ENCODE data around the gene SUN3. TPM values are rescaled to one million over a fixed set of nuclear protein-coding genes. Genes with fewer than 3 reads are reported as not detected.

The SUN3 gene
- total and polyA plus RNA-seq, 7 donors: 0.16 TPM; not detected in 6

DNA sequence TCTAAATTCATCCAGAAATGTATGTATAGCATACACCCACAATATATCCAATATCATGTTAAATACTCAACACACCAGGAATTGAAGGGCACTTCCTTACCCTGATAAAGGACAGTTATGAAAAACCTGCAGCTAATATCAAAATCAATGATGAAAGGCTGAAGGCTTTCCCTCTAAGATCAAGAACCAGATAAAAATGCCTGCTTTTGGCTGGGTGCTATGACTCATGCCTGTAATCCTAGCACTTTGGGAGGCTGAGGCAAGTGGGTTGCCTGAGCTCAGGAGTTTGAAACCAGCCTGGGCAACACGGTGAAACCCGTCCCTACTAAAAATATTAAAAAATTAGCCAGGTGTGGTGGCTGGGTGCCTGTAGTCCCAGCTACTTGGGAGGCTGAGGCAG lies 38.6 kb upstream of the SUN3 start:
- intact Hi-C loops (cut with DNase I): no loop called here
- H3K36me3 ChIP-seq: no peaks in the 10 kb centered on the region
- H3K4me3 ChIP-seq: no peak overlapping the region
- DNase-seq: no peak
- 92 to 97% methylated on average over 2 of the region's 2 CpGs for WGBS, 2 donors
- H3K27me3 ChIP-seq: no peaks in the 10 kb centered on the region
- no peaks in the 10 kb centered on the region for H3K4me1 ChIP-seq
- H3K27ac ChIP-seq: no peak overlapping the region
- peaks cover 0 to 3% (median 0%) of the 10 kb centered on the region in 4 donors for H3K9me3 ChIP-seq
- TF ChIP-seq POLR2AphosphoS5 (IDR thresholded peaks at IDR 0.05) (no peak), EP300 (IDR thresholded peaks at IDR 0.05) (no peak), POLR2A (IDR thresholded peaks at IDR 0.05) (no peak)
- TF ChIP-seq, protein P1, sequence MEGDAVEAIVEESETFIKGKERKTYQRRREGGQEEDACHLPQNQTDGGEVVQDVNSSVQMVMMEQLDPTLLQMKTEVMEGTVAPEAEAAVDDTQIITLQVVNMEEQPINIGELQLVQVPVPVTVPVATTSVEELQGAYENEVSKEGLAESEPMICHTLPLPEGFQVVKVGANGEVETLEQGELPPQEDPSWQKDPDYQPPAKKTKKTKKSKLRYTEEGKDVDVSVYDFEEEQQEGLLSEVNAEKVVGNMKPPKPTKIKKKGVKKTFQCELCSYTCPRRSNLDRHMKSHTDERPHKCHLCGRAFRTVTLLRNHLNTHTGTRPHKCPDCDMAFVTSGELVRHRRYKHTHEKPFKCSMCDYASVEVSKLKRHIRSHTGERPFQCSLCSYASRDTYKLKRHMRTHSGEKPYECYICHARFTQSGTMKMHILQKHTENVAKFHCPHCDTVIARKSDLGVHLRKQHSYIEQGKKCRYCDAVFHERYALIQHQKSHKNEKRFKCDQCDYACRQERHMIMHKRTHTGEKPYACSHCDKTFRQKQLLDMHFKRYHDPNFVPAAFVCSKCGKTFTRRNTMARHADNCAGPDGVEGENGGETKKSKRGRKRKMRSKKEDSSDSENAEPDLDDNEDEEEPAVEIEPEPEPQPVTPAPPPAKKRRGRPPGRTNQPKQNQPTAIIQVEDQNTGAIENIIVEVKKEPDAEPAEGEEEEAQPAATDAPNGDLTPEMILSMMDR (IDR thresholded peaks at IDR 0.05): no peak

DNA sequence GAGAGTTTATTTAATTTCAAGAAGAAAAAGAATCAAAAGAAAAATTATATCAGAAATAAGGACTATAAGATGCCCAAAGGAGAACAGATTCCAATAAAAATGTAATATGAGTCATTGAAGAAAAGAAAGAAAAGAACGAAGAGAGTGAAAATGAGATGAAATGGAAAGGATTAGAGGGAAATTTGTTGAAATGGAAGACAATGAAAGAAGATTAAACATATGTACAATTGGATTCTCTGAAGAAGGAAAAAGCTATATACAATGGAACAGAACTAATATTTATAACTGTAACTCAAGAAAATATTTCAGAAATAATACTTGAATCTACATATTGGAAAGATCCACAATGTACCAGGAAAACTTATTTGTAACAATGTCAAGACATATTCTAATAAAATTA lies 35.1 kb upstream of the SUN3 start:
- 86 to 93% methylated on average over 1 of the region's 1 CpG for WGBS, 2 donors
- no peak for DNase-seq
- H3K36me3 ChIP-seq: no peaks in the 10 kb centered on the region
- intact Hi-C loops (cut with DNase I): no loop called here
- no peak overlapping the region for H3K27ac ChIP-seq
- H3K9me3 ChIP-seq: peaks cover 0 to 3% (median 0%) of the 10 kb centered on the region in 4 donors
- no peak overlapping the region for H3K4me3 ChIP-seq
- H3K27me3 ChIP-seq: no peaks in the 10 kb centered on the region
- H3K4me1 ChIP-seq: no peaks in the 10 kb centered on the region
- TF ChIP-seq EP300 (IDR thresholded peaks at IDR 0.05): no peak
- TF ChIP-seq, protein P1 (IDR thresholded peaks at IDR 0.05): no peak
- TF ChIP-seq POLR2A (IDR thresholded peaks at IDR 0.05): no peak
- TF ChIP-seq POLR2AphosphoS5 (IDR thresholded peaks at IDR 0.05): no peak

DNA sequence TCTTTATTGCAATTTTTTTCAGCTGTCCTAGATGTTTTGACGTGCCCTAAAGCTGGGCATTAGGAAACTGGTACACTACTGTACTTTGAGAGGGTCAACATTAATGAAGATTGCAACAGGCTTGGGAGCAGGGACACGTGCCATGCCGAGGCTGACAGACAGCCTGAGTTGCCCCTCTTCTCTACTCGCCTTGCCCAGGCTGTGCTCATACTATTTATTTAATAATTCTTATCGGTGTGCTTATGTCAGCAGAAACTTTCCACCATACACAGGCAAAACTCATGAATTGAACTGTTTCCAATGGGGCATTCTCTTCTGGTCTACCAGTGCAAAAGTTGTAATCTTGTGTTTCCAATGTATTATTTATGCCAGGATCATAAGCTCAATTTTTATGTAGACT lies 30.8 kb upstream of the SUN3 start:
- intact Hi-C loops (cut with DNase I): no loop called here
- no peak for DNase-seq

DNA sequence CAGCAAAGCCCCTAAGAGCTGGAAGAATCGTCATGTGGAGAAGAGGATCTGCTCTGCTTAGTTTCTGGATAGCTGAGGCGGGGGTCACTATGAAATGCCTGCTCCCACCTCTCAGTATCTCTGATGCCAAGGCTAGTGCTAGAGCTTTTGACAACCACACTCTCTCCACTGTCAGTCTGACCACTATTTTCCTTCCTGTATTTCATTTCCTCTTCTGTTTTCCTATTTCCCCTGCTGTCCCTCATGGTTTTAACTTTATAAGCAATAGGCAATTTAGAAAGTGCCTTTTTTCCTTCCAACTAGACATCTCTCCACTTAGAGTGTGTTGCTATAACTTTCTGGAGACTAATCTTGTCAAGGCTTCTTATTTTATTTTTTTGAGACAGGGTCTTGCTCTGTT lies 30.1 kb upstream of the SUN3 start:
- intact Hi-C loops (cut with DNase I): no loop called here
- Histone ChIP-seq H3K36me3 (no peaks in the 10 kb centered on the region), H3K27me3 (no peaks in the 10 kb centered on the region), H3K4me1 (no peaks in the 10 kb centered on the region), H3K9me3 (peaks cover 0 to 3% (median 0%) of the 10 kb centered on the region in 4 donors), H3K4me3 (no peak overlapping the region), H3K27ac (no peak overlapping the region)
- no peak for DNase-seq
- TF ChIP-seq EP300 (IDR thresholded peaks at IDR 0.05) (no peak), POLR2A (IDR thresholded peaks at IDR 0.05) (no peak), POLR2AphosphoS5 (IDR thresholded peaks at IDR 0.05) (no peak)
- TF ChIP-seq, protein P1 (IDR thresholded peaks at IDR 0.05): no peak
- 70 to 83% methylated on average over 2 of the region's 2 CpGs for WGBS, 2 donors

More for the DNA sequence above, 30.8 kb upstream of the SUN3 start:
- Histone ChIP-seq H3K4me3 (no peak overlapping the region), H3K27ac (no peak overlapping the region), H3K4me1 (no peaks in the 10 kb centered on the region), H3K27me3 (no peaks in the 10 kb centered on the region), H3K9me3 (peaks cover 0 to 3% (median 0%) of the 10 kb centered on the region in 4 donors), H3K36me3 (no peaks in the 10 kb centered on the region)
- WGBS, 2 donors: 93% methylated on average over 5 of the region's 5 CpGs
- TF ChIP-seq, protein P1 (IDR thresholded peaks at IDR 0.05): no peak
- no peak for TF ChIP-seq POLR2A (IDR thresholded peaks at IDR 0.05)
- TF ChIP-seq EP300 (IDR thresholded peaks at IDR 0.05): no peak
- no peak for TF ChIP-seq POLR2AphosphoS5 (IDR thresholded peaks at IDR 0.05)

DNA sequence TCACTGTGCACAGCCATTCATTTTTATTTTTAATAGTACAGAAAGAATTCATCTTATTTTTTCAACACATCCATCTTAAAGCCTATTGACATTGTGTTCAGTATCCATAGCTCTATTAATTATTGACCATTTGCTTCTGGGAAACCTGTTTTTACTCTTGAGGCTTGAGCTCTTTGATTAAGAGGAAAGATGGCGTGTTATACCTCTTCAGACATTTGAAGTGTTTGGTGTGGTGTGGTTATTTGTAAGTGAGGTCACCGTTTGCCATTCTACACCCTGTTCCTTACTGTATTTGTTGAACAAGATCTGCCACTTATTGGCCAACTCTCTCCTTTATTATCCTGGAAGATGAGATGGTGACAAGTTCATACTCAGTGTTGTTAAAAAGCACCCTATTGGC lies 24.8 kb upstream of the SUN3 start:
- H3K36me3 ChIP-seq: no peaks in the 10 kb centered on the region
- no peaks in the 10 kb centered on the region for H3K9me3 ChIP-seq
- no peak for DNase-seq
- no peak overlapping the region for H3K4me3 ChIP-seq
- 76 to 86% methylated on average over 2 of the region's 2 CpGs for WGBS, 2 donors
- H3K27ac ChIP-seq: no peak overlapping the region
- H3K27me3 ChIP-seq: no peaks in the 10 kb centered on the region
- intact Hi-C loops (cut with DNase I): no loop called here
- TF ChIP-seq, protein P1 (IDR thresholded peaks at IDR 0.05): no peak
- TF ChIP-seq POLR2AphosphoS5 (IDR thresholded peaks at IDR 0.05): no peak
- no peak for TF ChIP-seq EP300 (IDR thresholded peaks at IDR 0.05)
- TF ChIP-seq POLR2A (IDR thresholded peaks at IDR 0.05): no peak
- H3K4me1 ChIP-seq: no peaks in the 10 kb centered on the region
